OCI-LY3 (cell line): ENCODE results near the gene CABP1.

Experiments used
- CTCF ChIP-seq: fragments of 200-600, 300-600 bp; sonication (generic); IDR thresholded peaks from 2 replicates; pipeline ENCODE4 v1.5.1; 2014; ENCODE audit warnings: antibody characterized with exemption, low read length, low read depth
- EZH2phosphoT487 ChIP-seq: fragments of 200-600 bp; shearing (Covaris generic); IDR thresholded peaks from 2 replicates; pipeline ENCODE4 v1.6.1; 2018; ENCODE audit warnings: antibody characterized with exemption, mixed run types, low read depth

DNA sequence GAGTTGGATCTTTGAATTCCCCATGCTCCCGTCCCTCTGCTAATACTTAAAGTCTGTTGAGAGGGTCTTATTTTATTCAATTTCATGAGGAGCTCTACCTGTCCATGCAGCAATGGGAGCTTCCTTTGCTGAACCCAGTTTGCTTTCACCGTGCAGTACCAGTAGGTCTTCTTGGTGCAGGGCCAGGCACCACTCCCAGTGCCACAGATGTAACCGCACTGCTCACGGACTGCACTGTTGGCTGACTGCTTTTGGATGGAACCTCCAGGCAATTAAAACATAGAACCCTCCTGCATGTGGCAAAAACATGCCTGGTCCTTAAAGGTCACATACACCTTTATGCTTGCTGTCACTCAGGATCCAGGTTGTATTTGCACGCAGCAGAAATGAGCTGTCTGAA lies 9.3 kb upstream of the CABP1 start:
- TF ChIP-seq CTCF: no peak
- no peak for TF ChIP-seq EZH2phosphoT487
